ENCODE data around the gene MTOR. TPM values are rescaled to one million over a fixed set of nuclear protein-coding genes. Genes with fewer than 3 reads are reported as not detected.
"Not testable (repeated sequence)": the region's sequence is repeated elsewhere in the genome, so short reads cannot be mapped to it uniquely, and the experiment has no call there.

Gene MTOR
- total RNA-seq, 1 experiment from 2014 or later: 36.1 TPM

GRCh38 chr1:11078631-11079030 lies 183.7 kb downstream of the MTOR start:
- Mint-ChIP-seq H3K27ac (ENCODE audit: unreplicated experiment) (no peak overlapping the region), H3K9me3 (ENCODE audit: low read depth, unreplicated experiment) (no peaks in the 10 kb centered on the region), H3K4me1 (ENCODE audit: low read depth, unreplicated experiment) (no peaks in the 10 kb centered on the region), H3K27me3 (ENCODE audit: unreplicated experiment) (no peaks in the 10 kb centered on the region), H3K4me3 (ENCODE audit: low read depth, unreplicated experiment) (no peak overlapping the region), H3K36me3 (ENCODE audit: insufficient read depth, unreplicated experiment) (peaks cover 10% of the 10 kb centered on the region)
- intact Hi-C loops (cut with micrococcal nuclease; ENCODE audit: unreplicated experiment): no loop called here
- BruUV-seq (replicated peaks): no TSS peak
- no peak for TF ChIP-seq CTCF (IDR thresholded peaks at IDR 0.05; ENCODE audit: unreplicated experiment)
- DNase-seq: no peak
- CTCF ChIA-PET: no interaction called here

DNA sequence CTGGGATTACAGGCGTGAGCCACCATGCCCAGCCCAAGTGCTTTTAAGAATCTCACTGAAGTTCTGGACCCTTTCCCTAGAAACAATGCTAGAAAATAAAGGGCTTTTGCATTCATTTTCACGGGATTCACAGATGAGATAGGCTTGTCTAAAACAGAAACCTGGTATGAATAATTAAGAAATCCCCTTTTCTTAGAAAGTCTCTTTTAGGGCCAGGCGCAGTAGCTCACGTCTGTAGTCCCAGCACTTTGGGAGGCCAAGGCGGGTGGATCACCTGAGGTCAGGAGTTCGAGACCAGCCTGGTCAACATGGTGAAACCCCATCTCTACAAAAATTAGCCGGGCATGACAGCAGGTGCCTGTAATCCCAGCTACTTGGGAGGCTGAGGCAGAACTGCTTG lies 189.0 kb downstream of the MTOR start:
- intact Hi-C loops (cut with micrococcal nuclease; ENCODE audit: unreplicated experiment); H3K4me1 Mint-ChIP-seq (ENCODE audit: low read depth, unreplicated experiment); H3K9me3 Mint-ChIP-seq (ENCODE audit: low read depth, unreplicated experiment); H3K4me3 Mint-ChIP-seq (ENCODE audit: low read depth, unreplicated experiment); BruUV-seq (replicated peaks); H3K27me3 Mint-ChIP-seq (ENCODE audit: unreplicated experiment); DNase-seq; H3K27ac Mint-ChIP-seq (ENCODE audit: unreplicated experiment): not testable (repeated sequence)
- peaks cover 23% of the 10 kb centered on the region for H3K36me3 Mint-ChIP-seq (ENCODE audit: insufficient read depth, unreplicated experiment)
- CTCF ChIA-PET: interaction anchor here (0.6 kb wide), 1 partner anchor 24 kb away, joined by 5 read pairs; no protein-coding TSS in a partner anchor

- CTCF ChIA-PET: interaction anchor here (0.6 kb wide), 1 partner anchor 25 kb away, joined by 5 read pairs; no protein-coding TSS in a partner anchor
Observed at GRCh38 chr1:11072216-11072917, 190.0 kb downstream of the MTOR start.

GRCh38 chr1:11071463-11072215 lies 190.7 kb downstream of the MTOR start:
- no TSS peak for BruUV-seq (replicated peaks)
- Mint-ChIP-seq H3K36me3 (ENCODE audit: insufficient read depth, unreplicated experiment) (peaks cover 31% of the 10 kb centered on the region), H3K4me3 (ENCODE audit: low read depth, unreplicated experiment) (no peak overlapping the region), H3K9me3 (ENCODE audit: low read depth, unreplicated experiment) (no peaks in the 10 kb centered on the region), H3K27me3 (ENCODE audit: unreplicated experiment) (no peaks in the 10 kb centered on the region), H3K27ac (ENCODE audit: unreplicated experiment) (no peak overlapping the region), H3K4me1 (ENCODE audit: low read depth, unreplicated experiment) (no peaks in the 10 kb centered on the region)
- intact Hi-C loops (cut with micrococcal nuclease; ENCODE audit: unreplicated experiment): no loop called here
- DNase-seq: no peak
- CTCF ChIA-PET: no interaction called here
- no peak for TF ChIP-seq CTCF (IDR thresholded peaks at IDR 0.05; ENCODE audit: unreplicated experiment)

More at GRCh38 chr1:11072216-11072917, 190.0 kb downstream of the MTOR start:
- no peak for TF ChIP-seq CTCF (IDR thresholded peaks at IDR 0.05; ENCODE audit: unreplicated experiment)
- intact Hi-C loops (cut with micrococcal nuclease; ENCODE audit: unreplicated experiment): no loop called here
- Mint-ChIP-seq H3K27me3 (ENCODE audit: unreplicated experiment) (no peaks in the 10 kb centered on the region), H3K9me3 (ENCODE audit: low read depth, unreplicated experiment) (no peaks in the 10 kb centered on the region), H3K27ac (ENCODE audit: unreplicated experiment) (no peak overlapping the region), H3K4me1 (ENCODE audit: low read depth, unreplicated experiment) (no peaks in the 10 kb centered on the region), H3K36me3 (ENCODE audit: insufficient read depth, unreplicated experiment) (peaks cover 28% of the 10 kb centered on the region), H3K4me3 (ENCODE audit: low read depth, unreplicated experiment) (no peak overlapping the region)
- no TSS peak for BruUV-seq (replicated peaks)
- DNase-seq: no peak

All from Calu3 (cell line).